ENCODE results near the gene FLII.

DNA sequence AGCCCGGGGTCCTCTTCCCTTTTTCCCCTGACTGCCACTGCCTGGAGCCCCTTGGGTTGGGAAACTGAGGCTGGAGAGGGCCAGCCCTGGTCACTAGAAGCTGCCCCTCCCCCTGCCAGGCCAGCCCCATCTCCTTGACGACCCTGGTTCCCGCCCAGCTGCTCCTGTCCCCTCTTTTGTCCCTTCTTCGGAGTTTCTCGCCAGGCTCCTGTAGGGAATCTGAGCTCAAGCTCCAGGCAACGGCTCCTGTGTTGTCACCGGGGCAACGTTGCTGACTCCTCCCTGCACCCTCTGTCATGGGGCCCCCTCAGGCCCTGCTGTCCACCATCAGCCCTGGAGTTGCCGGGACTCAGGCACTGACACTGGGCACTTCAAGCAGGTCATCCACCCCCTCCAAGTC, 27.4 kb downstream of the FLII start:
- no peak for TF ChIP-seq SMC3 (IDR thresholded peaks at IDR 0.05; ENCODE audit: low read depth, low read length)
- TF ChIP-seq POLR2AphosphoS5 (IDR thresholded peaks at IDR 0.05; ENCODE audit: low read depth, low read length) = no peak
- TF ChIP-seq, protein P1, sequence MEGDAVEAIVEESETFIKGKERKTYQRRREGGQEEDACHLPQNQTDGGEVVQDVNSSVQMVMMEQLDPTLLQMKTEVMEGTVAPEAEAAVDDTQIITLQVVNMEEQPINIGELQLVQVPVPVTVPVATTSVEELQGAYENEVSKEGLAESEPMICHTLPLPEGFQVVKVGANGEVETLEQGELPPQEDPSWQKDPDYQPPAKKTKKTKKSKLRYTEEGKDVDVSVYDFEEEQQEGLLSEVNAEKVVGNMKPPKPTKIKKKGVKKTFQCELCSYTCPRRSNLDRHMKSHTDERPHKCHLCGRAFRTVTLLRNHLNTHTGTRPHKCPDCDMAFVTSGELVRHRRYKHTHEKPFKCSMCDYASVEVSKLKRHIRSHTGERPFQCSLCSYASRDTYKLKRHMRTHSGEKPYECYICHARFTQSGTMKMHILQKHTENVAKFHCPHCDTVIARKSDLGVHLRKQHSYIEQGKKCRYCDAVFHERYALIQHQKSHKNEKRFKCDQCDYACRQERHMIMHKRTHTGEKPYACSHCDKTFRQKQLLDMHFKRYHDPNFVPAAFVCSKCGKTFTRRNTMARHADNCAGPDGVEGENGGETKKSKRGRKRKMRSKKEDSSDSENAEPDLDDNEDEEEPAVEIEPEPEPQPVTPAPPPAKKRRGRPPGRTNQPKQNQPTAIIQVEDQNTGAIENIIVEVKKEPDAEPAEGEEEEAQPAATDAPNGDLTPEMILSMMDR (IDR thresholded peaks at IDR 0.05) = no peak
- TF ChIP-seq, protein P2, sequence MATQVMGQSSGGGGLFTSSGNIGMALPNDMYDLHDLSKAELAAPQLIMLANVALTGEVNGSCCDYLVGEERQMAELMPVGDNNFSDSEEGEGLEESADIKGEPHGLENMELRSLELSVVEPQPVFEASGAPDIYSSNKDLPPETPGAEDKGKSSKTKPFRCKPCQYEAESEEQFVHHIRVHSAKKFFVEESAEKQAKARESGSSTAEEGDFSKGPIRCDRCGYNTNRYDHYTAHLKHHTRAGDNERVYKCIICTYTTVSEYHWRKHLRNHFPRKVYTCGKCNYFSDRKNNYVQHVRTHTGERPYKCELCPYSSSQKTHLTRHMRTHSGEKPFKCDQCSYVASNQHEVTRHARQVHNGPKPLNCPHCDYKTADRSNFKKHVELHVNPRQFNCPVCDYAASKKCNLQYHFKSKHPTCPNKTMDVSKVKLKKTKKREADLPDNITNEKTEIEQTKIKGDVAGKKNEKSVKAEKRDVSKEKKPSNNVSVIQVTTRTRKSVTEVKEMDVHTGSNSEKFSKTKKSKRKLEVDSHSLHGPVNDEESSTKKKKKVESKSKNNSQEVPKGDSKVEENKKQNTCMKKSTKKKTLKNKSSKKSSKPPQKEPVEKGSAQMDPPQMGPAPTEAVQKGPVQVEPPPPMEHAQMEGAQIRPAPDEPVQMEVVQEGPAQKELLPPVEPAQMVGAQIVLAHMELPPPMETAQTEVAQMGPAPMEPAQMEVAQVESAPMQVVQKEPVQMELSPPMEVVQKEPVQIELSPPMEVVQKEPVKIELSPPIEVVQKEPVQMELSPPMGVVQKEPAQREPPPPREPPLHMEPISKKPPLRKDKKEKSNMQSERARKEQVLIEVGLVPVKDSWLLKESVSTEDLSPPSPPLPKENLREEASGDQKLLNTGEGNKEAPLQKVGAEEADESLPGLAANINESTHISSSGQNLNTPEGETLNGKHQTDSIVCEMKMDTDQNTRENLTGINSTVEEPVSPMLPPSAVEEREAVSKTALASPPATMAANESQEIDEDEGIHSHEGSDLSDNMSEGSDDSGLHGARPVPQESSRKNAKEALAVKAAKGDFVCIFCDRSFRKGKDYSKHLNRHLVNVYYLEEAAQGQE (IDR thresholded peaks at IDR 0.05; ENCODE audit: low read depth, low read length) = no peak
- no peak for TF ChIP-seq JUND (IDR thresholded peaks at IDR 0.05)
- TF ChIP-seq RFX5 (IDR thresholded peaks at IDR 0.05; ENCODE audit: low read length) = no peak
- TF ChIP-seq RCOR1 (IDR thresholded peaks at IDR 0.05; ENCODE audit: low read length) = no peak
- no peak for TF ChIP-seq SIN3A (IDR thresholded peaks at IDR 0.05; ENCODE audit: borderline replicate concordance, low read depth, low read length)
- TF ChIP-seq, protein P3, sequence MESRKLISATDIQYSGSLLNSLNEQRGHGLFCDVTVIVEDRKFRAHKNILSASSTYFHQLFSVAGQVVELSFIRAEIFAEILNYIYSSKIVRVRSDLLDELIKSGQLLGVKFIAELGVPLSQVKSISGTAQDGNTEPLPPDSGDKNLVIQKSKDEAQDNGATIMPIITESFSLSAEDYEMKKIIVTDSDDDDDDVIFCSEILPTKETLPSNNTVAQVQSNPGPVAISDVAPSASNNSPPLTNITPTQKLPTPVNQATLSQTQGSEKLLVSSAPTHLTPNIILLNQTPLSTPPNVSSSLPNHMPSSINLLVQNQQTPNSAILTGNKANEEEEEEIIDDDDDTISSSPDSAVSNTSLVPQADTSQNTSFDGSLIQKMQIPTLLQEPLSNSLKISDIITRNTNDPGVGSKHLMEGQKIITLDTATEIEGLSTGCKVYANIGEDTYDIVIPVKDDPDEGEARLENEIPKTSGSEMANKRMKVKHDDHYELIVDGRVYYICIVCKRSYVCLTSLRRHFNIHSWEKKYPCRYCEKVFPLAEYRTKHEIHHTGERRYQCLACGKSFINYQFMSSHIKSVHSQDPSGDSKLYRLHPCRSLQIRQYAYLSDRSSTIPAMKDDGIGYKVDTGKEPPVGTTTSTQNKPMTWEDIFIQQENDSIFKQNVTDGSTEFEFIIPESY (IDR thresholded peaks at IDR 0.05; ENCODE audit: borderline replicate concordance, low read depth) = no peak
- no peak for TF ChIP-seq TEAD4 (IDR thresholded peaks at IDR 0.05; ENCODE audit: borderline replicate concordance, insufficient read depth)
- TF ChIP-seq NRF1 (IDR thresholded peaks at IDR 0.05; ENCODE audit: low read depth, low read length) = no peak
- no peak for TF ChIP-seq PBX3 (IDR thresholded peaks at IDR 0.05)
- no peak for TF ChIP-seq EP300 (IDR thresholded peaks at IDR 0.05; ENCODE audit: borderline replicate concordance in 1 of 2, low read depth in 1 of 2, low read length in 1 of 2)
- no peak for TF ChIP-seq GABPA (IDR thresholded peaks at IDR 0.05; ENCODE audit: low read depth)

Measured in SK-N-SH (cell line).